Measurements from ENCODE around the gene PRF1. TPM values are rescaled to one million over a fixed set of nuclear protein-coding genes. Genes with fewer than 3 reads are reported as not detected.

The PRF1 gene
- total and polyA plus RNA-seq, 2 of the 13 experiments (the other 11 are each of a cell fraction or from before 2014, with no cell fraction given): 1.00 to 1.4 TPM

DNA sequence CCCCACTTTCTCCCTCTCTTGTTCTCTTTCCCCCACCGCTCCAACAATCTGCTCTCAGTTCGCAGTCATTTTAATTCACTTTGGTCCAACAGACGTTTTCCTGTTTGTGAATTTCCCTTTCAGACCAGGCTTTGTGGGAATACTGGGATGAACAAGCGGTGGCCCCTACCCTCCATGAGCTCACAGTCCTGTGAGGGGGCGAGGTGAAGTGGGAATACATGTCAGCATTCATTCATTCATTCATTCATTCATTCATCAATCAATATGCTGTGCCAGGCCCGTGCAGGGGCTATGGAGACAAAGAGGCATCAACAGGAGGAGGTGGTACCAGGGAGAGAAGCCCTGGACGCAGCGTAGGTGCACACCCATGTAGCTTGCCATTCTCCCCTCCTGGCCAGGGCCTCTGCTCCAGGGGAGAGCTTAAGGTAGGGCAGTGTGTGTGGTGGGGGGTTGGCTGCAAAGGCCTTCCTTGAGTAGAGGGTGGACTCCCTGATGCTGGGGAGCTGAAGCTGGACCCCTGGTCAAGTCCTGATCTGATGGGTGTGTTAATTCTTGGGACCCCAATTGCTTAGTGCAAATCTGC lies 16.1 kb downstream of the PRF1 start:
- in situ Hi-C loops (cut with HindIII; ENCODE audit: extremely low pct_ligation_motif_present, low pct_unique_long_range_greater_than_20kb) (no loop called here), intact Hi-C loops (cut with micrococcal nuclease; ENCODE audit: unreplicated experiment) (no loop called here)
- Histone ChIP-seq H3K9me3 (ENCODE audit: low read length) (no peaks in the 10 kb centered on the region), H3K4me2 (ENCODE audit: low read depth, low read length) (no peak overlapping the region), H3K36me3 (replicated peaks in 1 of 2; ENCODE audit: control insufficient read depth in 1 of 2, insufficient read depth in 2 of 2, low read length in 2 of 2) (no peaks in the 10 kb centered on the region), H3K4me3 (replicated peaks in 1 of 3; ENCODE audit: insufficient read depth in 1 of 3, low read depth in 2 of 3, low read length in 3 of 3) (no peak overlapping the region), H3K4me1 (ENCODE audit: insufficient read depth, low read length) (no peaks in the 10 kb centered on the region), H3K9ac (ENCODE audit: insufficient read depth, low read depth, low read length) (no peak overlapping the region), H2AFZ (ENCODE audit: low read length) (no peak overlapping the region), H4K20me1 (ENCODE audit: insufficient read depth, low read length) (no peaks in the 10 kb centered on the region), H3K27ac (ENCODE audit: extremely low read length, insufficient read depth, low read length) (no peak overlapping the region), H3K79me2 (ENCODE audit: insufficient read depth, low read length) (no peaks in the 10 kb centered on the region), H3K27me3 (ENCODE audit: control insufficient read depth in 1 of 2, insufficient read depth in 2 of 2, low read length in 2 of 2) (peaks cover 0 to 3% of the 10 kb centered on the region in 2 experiments; a peak in 2 of 5 replicates)
- BruUV-seq (replicated peaks): no TSS peak
- ChIA-PET CTCF (ENCODE audit: low intra/inter-chr PET ratio, low total read pairs) (no interaction called here), POLR2A (no interaction called here)
- FAIRE-seq (no peak), DNase-seq (ENCODE audit: low spot score) (no peak), ATAC-seq (no peak)
- 32% methylated on average over 8 of the region's 8 CpGs for WGBS (ENCODE audit: low lambda C conversion rate)
- no peak for TF ChIP-seq ZNF251 (CRISPR knock-in tag; IDR thresholded peaks at IDR 0.05)
- no peak for TF ChIP-seq ZNF546 (CRISPR knock-in tag; conservative IDR thresholded peaks at IDR 0.05)
- no peak for TF ChIP-seq JARID2 (CRISPR knock-in tag; IDR thresholded peaks at IDR 0.05; ENCODE audit: insufficient replicate concordance)
- TF ChIP-seq, protein P1, sequence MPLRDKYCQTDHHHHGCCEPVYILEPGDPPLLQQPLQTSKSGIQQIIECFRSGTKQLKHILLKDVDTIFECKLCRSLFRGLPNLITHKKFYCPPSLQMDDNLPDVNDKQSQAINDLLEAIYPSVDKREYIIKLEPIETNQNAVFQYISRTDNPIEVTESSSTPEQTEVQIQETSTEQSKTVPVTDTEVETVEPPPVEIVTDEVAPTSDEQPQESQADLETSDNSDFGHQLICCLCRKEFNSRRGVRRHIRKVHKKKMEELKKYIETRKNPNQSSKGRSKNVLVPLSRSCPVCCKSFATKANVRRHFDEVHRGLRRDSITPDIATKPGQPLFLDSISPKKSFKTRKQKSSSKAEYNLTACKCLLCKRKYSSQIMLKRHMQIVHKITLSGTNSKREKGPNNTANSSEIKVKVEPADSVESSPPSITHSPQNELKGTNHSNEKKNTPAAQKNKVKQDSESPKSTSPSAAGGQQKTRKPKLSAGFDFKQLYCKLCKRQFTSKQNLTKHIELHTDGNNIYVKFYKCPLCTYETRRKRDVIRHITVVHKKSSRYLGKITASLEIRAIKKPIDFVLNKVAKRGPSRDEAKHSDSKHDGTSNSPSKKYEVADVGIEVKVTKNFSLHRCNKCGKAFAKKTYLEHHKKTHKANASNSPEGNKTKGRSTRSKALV (CRISPR knock-in tag; IDR thresholded peaks at IDR 0.05): no peak
- no peak for TF ChIP-seq IRF2 (CRISPR knock-in tag; IDR thresholded peaks at IDR 0.05)
- TF ChIP-seq ZNF263 (CRISPR knock-in tag; IDR thresholded peaks at IDR 0.05): no peak
- no peak for TF ChIP-seq ZC3H13 (CRISPR knock-in tag; IDR thresholded peaks at IDR 0.05)
- TF ChIP-seq HNF4G (IDR thresholded peaks at IDR 0.05; ENCODE audit: borderline replicate concordance, low read depth, low read length): no peak
- TF ChIP-seq HNF4G (CRISPR knock-in tag; IDR thresholded peaks at IDR 0.05; ENCODE audit: borderline replicate concordance, low read depth): no peak
- TF ChIP-seq AHR (CRISPR knock-in tag; IDR thresholded peaks at IDR 0.05): no peak
- TF ChIP-seq, protein P2, sequence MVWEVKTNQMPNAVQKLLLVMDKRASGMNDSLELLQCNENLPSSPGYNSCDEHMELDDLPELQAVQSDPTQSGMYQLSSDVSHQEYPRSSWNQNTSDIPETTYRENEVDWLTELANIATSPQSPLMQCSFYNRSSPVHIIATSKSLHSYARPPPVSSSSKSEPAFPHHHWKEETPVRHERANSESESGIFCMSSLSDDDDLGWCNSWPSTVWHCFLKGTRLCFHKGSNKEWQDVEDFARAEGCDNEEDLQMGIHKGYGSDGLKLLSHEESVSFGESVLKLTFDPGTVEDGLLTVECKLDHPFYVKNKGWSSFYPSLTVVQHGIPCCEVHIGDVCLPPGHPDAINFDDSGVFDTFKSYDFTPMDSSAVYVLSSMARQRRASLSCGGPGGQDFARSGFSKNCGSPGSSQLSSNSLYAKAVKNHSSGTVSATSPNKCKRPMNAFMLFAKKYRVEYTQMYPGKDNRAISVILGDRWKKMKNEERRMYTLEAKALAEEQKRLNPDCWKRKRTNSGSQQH (CRISPR knock-in tag; IDR thresholded peaks at IDR 0.05; ENCODE audit: low read depth): no peak
- no peak for TF ChIP-seq JUND (CRISPR knock-in tag; IDR thresholded peaks at IDR 0.05)
- TF ChIP-seq, protein P3, sequence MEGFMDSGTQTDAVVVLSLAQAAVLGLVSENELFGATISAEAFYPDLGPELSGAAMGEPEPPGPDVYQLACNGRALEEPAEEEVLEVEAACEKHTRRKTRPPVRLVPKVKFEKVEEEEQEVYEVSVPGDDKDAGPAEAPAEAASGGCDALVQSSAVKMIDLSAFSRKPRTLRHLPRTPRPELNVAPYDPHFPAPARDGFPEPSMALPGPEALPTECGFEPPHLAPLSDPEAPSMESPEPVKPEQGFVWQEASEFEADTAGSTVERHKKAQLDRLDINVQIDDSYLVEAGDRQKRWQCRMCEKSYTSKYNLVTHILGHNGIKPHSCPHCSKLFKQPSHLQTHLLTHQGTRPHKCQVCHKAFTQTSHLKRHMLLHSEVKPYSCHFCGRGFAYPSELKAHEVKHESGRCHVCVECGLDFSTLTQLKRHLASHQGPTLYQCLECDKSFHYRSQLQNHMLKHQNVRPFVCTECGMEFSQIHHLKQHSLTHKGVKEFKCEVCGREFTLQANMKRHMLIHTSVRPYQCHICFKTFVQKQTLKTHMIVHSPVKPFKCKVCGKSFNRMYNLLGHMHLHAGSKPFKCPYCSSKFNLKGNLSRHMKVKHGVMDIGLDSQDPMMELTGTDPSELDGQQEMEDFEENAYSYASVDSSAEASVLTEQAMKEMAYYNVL (CRISPR knock-in tag; IDR thresholded peaks at IDR 0.05; ENCODE audit: borderline replicate concordance): no peak
- TF ChIP-seq, protein P4, sequence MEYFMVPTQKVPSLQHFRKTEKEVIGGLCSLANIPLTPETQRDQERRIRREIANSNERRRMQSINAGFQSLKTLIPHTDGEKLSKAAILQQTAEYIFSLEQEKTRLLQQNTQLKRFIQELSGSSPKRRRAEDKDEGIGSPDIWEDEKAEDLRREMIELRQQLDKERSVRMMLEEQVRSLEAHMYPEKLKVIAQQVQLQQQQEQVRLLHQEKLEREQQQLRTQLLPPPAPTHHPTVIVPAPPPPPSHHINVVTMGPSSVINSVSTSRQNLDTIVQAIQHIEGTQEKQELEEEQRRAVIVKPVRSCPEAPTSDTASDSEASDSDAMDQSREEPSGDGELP (IDR thresholded peaks at IDR 0.05; ENCODE audit: borderline replicate concordance, low read depth): no peak
- no peak for TF ChIP-seq TBP (CRISPR knock-in tag; IDR thresholded peaks at IDR 0.05)
- no peak for TF ChIP-seq RORA (CRISPR knock-in tag; IDR thresholded peaks at IDR 0.05)
- TF ChIP-seq, protein P5, sequence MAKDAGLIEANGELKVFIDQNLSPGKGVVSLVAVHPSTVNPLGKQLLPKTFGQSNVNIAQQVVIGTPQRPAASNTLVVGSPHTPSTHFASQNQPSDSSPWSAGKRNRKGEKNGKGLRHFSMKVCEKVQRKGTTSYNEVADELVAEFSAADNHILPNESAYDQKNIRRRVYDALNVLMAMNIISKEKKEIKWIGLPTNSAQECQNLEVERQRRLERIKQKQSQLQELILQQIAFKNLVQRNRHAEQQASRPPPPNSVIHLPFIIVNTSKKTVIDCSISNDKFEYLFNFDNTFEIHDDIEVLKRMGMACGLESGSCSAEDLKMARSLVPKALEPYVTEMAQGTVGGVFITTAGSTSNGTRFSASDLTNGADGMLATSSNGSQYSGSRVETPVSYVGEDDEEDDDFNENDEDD (CRISPR knock-in tag; IDR thresholded peaks at IDR 0.05; ENCODE audit: borderline replicate concordance): no peak
